Measurements from ENCODE around the gene EBF3. TPM values are rescaled to one million over a fixed set of nuclear protein-coding genes. Genes with fewer than 3 reads are reported as not detected.

Gene EBF3
- total RNA-seq, 1 donor from 2014 or later: 0.44 TPM

DNA sequence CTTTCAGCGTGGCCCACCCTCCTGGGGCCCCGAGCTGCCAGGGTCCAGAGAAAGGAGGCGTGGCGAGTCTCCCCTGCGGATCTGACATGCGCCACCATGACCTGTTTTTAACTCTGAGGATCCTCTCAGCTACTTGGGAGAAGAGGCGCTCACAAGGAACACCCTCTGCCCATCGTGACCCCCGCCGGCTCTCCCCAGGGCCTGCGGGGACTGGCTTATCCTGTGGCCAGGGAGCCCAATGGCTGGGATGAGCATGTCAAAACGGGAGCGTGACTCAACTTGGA is 93.7 kb downstream of the EBF3 start:
- no peak for ATAC-seq

DNA sequence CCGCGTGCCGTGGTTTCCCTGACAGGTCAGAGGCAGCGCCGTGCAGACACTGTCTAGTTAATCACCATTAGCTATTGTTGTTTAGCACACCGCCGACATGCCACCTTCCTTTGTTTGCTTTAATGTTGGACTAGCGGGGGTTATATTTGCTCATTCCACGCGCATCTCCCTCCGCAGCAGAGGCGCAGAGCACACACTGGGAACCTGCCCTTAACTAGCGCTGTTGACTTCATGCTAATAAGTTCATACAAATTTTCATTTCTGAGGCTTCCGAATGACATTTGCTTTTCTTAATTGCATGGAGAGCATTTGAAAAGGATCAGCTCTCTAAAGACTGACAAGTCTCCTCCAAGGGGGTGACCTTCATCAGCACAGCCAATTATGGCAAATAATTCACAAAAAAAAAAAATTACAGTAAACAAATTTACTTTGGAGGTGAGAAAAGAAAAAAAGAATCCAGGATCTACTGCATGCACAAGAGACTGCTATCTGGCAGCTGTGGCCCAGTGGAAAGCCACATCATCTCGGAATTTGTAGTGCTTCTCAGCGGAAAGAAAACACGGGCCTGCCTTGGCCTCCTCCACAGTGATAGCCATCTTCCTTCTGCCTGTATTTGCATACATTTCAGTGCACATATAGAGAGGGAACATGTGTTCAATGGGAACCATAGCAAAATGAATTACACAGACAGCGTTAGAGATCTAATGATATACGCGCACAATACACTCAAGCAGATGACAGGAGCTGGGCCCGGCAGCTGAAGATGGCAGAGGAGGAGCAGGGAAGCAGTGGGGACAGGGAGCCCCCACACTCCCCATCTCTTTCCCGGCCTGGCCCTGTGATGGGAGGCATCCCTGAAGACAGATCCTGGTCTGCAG is 94.2 kb downstream of the EBF3 start:
- ATAC-seq: no peak

DNA sequence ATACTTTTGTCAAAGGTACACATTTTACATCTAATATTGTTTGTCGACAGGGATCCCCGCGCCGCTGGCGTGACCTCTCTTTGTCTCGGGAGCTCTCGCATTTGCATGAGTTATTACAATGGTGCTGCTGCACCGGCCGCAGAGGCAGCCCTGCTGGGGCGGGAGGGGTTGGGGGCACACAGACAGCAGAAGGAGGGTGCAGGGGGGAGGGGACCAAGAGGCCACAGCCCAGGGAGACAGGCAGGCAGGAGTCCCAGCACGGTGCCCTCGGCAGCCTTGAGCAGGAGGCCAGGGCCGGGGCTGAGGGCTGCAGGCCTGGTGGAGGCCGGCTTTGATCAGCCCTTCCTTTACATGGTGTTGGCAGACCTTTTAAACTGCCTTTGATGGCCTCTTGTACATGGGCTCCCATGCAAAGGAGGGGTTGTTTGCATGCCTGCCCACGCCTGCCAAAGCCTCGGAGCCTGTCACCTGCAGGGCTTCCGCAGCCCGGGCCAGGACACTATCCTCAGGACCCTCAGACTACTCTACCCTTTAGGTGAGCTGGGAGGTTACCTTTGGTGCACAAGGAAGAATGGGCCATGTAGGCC is 95.5 kb downstream of the EBF3 start:
- ATAC-seq: no peak

DNA sequence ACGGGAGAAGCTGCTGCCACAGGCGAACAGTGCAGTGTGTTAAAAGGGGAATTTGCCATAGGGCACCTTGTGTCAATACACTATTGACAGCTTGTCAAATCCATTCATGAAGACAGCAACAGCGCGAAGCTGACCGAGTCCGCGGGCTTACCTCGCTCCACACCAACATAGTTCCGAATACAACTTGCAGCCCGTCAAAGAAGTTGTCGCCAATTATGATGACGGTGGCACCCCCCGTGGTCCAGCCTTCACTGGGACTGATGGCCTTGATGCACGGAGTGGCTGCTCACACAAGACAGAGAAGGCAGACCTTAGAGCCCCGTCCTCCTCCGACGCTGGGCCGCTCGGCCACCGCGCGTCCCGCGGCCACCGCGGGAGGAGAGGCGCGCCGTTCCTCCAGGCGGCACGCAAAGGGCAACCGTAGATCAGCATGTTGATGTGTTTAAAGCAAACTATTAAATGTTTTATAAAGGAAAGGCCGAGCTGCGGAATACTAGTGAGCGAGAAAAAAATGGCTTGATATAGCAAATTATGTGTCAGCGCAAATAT is 96.4 kb downstream of the EBF3 start:
- ATAC-seq: no peak

DNA sequence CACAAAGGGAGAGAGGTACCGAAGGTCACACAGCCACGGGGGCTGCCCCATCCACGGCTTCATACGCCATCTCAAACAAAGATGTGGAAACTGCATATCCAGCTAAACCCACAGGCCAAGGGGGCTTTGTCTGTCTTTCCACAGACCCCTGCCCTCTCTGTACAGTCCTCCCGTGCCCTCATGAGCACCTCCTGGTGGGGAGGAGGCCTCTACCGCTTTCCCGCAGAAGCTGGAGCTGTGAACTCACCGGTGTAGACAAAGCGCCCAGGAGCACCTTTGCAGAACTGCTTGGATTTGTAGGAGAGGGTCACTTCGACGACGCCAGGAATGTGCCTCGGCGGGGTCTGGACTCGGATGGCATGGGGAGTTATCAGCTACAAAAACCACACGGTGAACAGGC is 97.2 kb downstream of the EBF3 start:
- ATAC-seq: no peak

DNA sequence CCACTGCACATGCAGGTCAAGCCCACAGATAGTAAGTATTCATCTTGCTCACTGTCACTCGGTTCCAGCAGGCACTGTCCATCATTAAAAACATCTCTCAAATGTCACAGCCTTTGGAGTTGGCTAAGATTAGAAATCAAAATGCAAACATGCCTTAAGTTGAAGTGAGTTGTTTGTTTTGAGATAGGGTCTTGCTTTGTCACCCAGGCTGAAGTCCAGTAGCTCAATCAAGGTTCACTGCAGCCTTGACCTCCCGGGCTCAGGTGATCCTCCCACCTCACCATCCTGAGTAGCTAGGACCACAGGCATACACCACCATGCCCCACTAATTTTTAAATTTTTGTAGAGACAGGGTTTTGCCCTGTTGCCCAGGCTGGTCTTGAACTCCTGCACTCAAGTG is 98.1 kb downstream of the EBF3 start:
- ATAC-seq: no peak

DNA sequence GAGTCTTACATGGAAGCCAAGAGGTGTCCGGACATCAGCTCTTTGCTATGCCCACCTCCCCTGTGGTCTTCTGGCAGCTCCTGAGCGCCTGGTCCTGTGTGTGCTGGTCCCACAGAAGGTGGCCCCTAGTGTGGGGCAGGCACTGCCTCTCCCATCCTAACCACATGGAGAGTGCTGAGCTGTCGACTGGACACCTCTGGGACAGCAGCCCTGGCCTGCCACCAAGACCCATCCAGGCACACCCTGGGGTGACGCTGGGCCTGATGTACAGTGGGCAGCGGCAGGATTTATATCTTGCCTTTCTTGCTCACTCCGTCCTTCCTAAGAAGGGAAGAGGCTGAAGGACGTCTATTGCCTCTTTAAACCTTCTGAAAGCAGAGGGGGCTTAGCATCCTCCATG is 98.7 kb downstream of the EBF3 start:
- no peak for ATAC-seq

DNA sequence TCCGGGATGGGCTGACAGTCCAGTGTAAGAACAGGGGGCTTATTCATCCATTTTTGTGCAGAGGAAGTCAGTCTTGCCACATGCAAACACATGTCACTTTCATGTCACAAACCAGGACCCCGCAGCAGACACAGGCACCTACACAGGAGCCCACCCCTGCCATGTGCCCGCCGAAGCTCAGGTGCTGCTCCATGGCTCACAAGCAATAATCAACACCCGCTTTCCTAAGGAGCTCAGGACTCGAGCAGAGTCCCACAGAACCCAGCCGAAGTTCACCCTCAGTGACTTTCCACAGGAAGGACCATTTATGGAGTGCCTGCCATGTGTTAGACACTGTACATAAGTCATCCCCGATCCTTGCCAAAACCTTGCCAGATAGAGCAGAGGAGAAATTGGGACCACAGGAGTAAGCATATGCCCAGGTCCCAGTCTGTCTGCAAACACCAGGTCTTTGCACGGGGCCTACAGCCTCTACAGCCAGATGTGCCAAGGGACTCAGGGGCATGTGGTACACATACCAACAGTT is 99.4 kb downstream of the EBF3 start:
- ATAC-seq: no peak

DNA sequence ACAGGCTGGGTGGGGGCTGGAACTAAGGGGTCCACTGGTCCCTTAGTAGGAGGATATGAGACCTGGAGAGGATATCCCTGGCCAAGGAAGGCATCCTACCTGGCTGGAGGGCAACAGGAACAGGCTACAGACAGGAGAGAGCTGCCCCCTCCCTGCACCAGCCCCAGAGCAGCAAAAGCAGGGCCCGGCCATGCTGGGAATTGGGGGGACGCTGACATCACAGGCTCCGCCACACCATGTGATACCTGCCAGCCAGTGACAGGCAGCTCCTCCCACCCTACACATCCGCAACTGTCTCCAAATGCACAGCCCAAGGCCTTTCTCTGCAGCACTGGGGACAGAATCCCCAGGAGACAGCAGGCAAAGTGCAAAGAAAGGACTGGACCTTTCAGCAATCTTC is 100.0 kb downstream of the EBF3 start:
- no peak for ATAC-seq

DNA sequence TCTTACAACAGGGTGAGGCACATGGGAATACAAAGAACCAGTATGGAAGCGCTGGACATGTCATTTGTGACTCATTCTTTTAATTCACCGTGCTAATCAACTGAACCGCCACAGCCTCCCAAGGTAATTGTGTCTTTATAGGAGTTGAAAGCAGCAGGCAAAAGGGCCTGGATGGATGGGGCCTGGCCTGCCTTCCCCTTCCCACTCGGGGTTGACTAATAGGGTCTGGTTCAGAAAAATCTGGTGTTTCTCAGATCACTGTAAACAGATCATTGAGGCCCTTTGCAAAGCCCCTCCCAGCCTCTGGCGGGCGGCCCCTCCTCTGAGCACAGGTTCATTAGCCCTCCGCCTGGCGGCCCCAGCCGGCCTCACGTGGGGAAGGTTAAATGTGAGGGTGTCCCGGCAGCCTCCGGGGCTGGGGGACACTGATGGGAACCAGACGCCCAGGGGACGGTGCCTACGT is 100.8 kb downstream of the EBF3 start:
- ATAC-seq: no peak

DNA sequence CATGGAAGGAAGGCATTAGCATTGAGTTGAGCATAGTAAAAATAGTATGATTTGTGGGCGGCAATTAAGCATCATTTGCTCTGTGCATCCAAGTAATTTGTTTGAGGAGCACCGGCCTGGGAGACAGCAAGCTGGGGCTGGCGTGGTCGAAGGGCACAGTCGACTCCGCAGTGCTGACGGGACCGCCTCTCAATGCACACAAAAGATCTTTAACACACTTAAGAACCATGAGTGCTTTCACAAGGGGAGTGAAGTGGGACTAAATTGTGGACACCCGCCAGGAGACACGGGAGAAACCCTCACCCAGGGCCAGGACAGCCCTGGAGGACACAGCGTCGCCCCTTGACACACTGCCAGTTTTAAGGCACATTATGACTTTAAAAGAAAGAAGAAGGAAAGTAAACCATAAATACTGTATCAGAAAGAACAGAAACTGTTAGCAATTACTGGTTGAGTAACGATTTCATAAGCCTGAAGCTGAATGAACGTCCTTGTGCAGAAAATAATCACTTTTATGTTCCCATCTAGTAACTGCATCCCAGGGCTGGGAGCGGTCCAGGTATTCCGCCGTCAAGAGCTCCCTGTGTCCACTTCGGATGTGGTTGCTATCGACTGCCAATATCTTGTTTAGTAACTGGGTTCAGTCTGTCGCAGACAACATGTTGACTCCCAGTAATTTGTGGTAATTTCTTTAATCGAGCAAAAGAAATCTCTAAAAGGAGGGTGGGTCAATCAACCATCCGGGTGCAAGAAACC is 102.1 kb downstream of the EBF3 start:
- no peak for ATAC-seq

DNA sequence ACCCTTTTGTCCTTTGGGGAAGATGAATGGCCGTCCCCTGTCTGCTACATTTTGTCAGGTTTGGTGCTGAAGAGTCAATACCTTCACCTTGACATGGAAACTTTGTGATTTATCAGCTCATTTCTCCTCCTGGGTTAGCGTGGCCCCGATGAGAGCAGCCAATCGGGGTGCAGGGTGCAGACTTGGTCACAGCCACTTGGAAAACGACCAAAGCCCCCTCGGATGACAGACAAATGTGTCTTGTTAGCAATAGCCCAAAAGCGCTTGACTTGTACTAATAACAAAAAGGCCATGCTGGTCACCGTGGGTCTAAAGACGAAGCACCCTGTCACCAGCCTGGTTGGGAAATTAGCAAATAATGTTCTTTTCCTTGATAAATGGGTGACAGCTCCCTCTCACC is 103.7 kb downstream of the EBF3 start:
- no peak for ATAC-seq

DNA sequence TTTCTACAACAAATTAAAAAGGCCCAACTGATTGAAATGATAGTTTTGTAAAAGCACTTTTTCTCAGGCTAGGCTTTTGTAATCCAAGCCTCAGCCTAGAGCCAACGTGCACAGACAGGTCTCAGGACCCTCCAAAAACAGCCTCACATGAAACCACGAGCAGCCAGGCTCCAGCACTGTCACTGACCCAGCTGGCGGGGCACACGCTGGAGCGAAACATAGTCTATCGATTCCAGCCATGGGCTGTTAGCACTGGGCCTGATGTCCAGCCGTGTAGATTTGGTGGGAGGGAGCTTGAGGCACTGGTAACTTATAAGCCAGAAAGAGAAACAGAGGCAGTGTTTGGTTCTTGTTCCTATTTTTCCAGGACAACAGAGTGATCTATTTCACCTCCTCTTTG is 104.5 kb downstream of the EBF3 start:
- no peak for ATAC-seq

DNA sequence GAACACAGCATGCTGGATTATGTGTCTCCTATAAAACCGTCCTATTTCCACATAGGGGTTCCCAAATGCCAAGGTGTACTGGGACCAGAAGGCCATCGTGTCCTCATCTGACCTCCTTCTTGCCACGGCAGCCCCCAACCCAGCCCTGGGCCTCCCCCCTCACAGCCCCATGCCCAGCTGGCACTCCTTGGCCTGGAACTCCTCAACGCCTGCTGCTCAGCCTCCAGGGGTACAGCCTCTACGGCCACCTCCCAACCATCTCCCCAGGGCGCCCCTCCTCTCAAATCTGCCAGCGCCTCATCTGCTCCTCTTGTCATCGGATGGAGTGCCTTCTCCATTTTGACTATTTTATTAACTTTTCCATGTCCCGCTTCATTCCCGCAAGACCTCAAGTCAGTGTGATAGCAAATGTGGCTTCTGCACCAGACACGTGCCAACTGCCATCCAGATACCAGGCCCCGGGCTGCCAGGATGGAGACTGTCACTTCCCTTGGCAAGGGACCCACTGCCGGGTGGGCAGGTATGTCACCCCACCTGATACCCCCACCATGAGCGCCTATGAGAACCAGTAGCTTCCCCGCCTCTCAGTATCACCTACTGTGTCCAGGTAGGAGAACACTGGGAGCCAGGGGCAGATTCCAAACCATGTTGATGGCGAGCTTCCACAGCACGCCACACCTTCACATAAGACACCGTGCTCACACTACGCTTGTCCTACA is 106.7 kb downstream of the EBF3 start:
- no peak for ATAC-seq

DNA sequence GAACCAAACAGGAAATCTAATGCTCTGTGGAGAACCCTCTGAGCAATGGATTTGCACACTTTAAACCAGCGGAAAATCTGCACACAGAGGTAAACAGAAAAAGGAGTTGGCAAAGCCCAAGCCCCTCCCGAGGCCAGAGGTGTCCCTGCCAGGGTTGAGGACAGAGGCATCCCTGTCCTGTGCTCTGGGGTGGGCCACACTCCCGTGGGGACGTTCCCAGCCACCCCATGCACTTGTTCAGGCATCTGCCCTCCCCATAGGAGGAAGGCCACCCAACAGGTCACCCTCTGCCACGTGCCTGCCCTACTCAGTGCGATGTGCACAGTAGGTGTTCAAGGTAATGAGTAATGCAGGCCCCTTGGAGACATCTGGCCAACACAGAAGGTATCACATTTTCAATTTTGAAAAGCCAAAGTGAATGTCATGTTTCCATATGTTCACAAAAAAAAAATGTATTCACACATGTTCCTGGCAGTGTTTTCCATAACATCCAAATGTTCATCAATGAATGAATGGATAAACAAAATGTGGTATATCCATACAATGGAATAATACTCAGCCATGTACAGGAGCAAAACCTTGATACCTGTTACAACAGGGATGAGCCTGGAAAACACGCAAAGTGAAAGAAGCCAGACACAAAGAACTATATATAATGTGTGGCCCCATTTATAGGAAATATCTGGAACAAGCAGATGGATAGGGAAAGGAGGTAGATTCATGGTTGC is 108.1 kb downstream of the EBF3 start:
- no peak for ATAC-seq

DNA sequence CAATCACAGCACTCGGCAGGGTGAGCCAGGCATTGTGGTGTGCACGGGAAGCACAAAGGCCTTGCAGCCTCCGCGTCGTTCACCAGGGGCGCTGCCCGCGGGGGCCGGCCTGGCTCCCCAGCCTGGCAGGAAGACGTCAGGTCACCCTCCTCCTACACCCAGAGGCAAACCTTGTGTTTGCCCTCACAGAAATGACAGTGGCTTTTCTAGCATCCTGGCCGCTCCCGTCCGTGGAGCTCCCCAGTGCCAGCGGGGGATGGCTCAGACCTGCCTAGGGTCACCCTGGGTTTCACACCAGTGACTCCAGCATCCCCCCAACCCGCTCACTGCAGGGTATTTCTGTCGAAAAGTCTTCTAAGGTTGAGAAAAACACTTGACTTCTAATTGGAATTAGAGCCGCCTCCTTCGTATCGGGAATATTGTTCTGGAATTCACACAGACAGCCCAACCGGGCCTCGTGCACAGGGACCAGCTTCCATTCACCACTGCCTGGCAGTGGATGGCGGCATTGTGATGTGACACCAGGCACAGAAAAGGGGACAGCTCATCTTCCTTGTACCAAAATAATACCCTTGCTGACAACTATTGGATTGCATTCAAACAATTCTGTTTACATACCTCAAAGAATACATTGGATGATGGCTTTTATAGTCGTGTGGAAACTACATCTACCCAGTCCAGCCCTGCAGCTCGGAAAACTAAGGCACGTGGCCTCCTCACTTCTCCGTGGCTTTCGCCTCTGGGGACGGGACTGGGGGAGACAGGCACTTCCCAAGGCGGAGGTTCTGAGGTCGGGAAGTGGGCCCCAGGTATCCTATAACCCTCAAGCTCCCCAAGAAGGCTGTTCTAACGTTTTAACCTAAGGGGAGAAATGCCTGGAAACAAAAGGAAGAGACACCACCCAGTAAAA is 109.0 kb downstream of the EBF3 start:
- ATAC-seq: no peak

DNA sequence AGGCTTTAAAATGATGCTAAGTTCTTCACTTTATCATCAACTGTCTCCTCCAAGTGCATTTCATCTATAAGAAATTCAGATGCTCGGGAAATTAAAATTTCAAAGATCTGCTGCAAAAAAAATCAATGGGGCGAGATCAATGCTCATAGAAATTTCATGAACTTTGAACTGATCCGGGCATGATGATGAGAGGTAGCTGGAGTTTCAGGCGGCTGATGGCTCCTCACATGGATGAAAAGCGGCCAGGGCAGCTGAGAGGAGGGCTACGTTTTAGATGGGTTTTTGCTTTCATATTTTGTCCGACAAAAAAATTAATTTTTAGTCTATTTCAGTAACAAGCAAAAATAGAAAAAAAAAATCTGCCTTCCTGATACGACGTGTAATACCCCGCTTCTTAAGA is 109.9 kb downstream of the EBF3 start:
- ATAC-seq: no peak

DNA sequence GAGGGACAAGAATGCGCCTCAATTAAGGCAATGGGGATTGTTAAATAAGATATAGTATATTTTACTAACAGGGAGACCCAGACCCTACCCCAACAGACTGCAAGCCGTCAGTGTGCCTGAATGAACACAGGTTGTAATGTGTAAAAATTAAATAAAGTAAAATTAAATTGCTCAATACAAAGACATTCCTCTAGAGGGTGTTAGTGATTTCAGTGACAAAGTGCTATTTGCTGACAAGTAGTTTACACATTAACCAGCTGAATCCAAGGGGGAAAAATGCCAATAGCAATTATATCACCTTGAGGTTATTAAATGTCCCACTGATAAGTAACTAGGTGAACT is 110.5 kb downstream of the EBF3 start:
- ATAC-seq: no peak

DNA sequence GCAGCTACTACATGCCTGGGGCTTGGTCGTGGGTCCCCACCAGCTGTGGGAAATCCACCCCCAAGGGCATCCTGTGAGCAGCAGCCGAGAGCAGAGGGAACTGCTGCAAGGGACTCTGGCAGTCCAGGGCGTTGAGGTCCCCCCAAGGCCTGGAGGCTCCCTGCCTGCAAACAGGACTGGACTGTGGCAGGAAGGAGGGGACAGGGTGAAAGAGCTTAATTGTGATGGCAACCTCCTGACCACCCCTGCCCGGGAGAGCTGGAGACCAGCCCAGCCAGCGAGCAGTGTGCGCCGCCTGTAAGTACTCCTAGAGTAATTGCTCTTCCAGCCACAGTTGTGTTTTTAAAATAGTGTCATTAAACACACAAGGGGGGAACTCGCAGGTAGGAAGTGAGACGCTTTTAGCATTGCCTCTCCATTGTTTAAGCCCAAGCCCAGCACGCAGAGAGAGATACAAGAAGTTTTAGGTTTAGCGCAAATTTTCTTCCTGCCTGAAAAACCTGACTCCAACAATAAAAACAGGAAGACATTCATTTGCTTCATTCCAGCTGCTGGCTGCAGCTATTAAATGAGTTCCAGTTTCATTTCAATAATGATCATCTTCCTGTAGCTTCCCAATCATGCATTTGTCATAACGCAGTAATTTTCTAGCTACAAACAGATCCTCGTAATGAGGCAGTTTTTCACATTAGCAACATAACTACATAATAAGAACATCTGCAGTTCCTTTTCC is 111.1 kb downstream of the EBF3 start:
- ATAC-seq: no peak
